K562 (cell line): ENCODE measurements around the gene CXCL17. TPM values are rescaled to one million over a fixed set of nuclear protein-coding genes. Genes with fewer than 3 reads are reported as not detected.

Experiments
- CHCHD3 ChIP-seq: fragments of 250-450 bp; sonication (Bioruptor Pico); IDR thresholded peaks from 2 replicates; pipeline ENCODE4 v2.1.2; 2022; ENCODE audit warnings: mild to moderate bottlenecking
- ELF2 ChIP-seq: fragments of 250-450 bp; sonication (Bioruptor Pico); IDR thresholded peaks from 2 replicates; pipeline ENCODE4 v1.5.0; 2021; ENCODE audit warnings: mild to moderate bottlenecking
- HDAC1 ChIP-seq, 2 experiments: fragments of 450-650 bp; IDR thresholded peaks; 2 replicates each; pipeline ENCODE4 v1.6.1; 2016 to 2017; ENCODE audit warnings: inconsistent platforms in 1 of 2, mild to moderate bottlenecking in 1 of 2, moderate library complexity in 1 of 2
- HEY1 ChIP-seq: fragments of 250-450 bp; sonication (Bioruptor Pico); IDR thresholded peaks from 2 replicates; pipeline ENCODE4 v1.5.0; 2020; ENCODE audit warnings: mild to moderate bottlenecking, moderate library complexity, borderline replicate concordance
- KDM5B ChIP-seq: fragments of 200-600 bp; sonication (generic); IDR thresholded peaks from 2 replicates; pipeline ENCODE4 v1.6.1; 2012; ENCODE audit warnings: low read depth, mild to moderate bottlenecking, moderate library complexity, low read length, control low read depth, inconsistent platforms; ENCODE audit not compliant: insufficient replicate concordance
- MEF2D ChIP-seq: conservative IDR thresholded peaks from 2 replicates; pipeline ENCODE4 v1.6.1; 2016; ENCODE audit warnings: low read depth, missing genetic modification characterization, missing compliant biosample characterization
- MYC ChIP-seq, 2 experiments: fragments of 250-450 bp in 1 of 2; sonication (Bioruptor Pico) in 1 of 2; IDR thresholded peaks; 2 replicates each; pipeline versions ENCODE4 v1.5.1 to v1.6.1; 2012 to 2021; ENCODE audit warnings: low read depth in 2 of 2, borderline replicate concordance in 1 of 2, improper control_type of control experiment in 1 of 2, low read length in 1 of 2, mild to moderate bottlenecking in 1 of 2, moderate library complexity in 1 of 2
- NFATC3 ChIP-seq: fragments of 450-650 bp; IDR thresholded peaks from 2 replicates; pipeline ENCODE4 v1.6.1; 2017; ENCODE audit warnings: mild to moderate bottlenecking
- PHB2 ChIP-seq: fragments of 450-650 bp; IDR thresholded peaks from 2 replicates; pipeline ENCODE4 v1.6.1; 2017; ENCODE audit warnings: low read depth
- RBFOX2 ChIP-seq: fragments of 200-400 bp; formaldehyde crosslinking; IDR thresholded peaks from 2 replicates; pipeline ENCODE4 v1.6.1; 2017; ENCODE audit warnings: low read depth, mild to moderate bottlenecking, low read length, moderate library complexity
- TCF3 ChIP-seq: sonication (generic); formaldehyde crosslinking; IDR thresholded peaks from 2 replicates; pipeline ENCODE4 v1.4.0; 2020; ENCODE audit warnings: mild to moderate bottlenecking, missing genetic modification reagents
- TCF7 ChIP-seq: sonication (generic); IDR thresholded peaks from 2 replicates; pipeline ENCODE4 v1.6.1; 2016; ENCODE audit warnings: antibody characterized with exemption, borderline replicate concordance
- TEAD1 ChIP-seq, 2 experiments: fragments of 450-650 bp in 1 of 2; sonication (generic) in 1 of 2; formaldehyde crosslinking; IDR thresholded peaks; 2 replicates each; pipeline versions ENCODE4 v1.4.0 to v1.8.0; 2020 to 2022; ENCODE audit warnings: mild to moderate bottlenecking in 2 of 2, missing genetic modification reagents in 1 of 2
- ZNF133 ChIP-seq: fragments of 250-450 bp; sonication (Bioruptor Pico); IDR thresholded peaks from 2 replicates; pipeline ENCODE4 v1.4.0; 2020; ENCODE audit warnings: mild to moderate bottlenecking
- ZNF175 ChIP-seq: fragments of 200-800 bp; sonication (Bioruptor generic); IDR thresholded peaks from 2 replicates; pipeline ENCODE4 v1.6.1; 2016; ENCODE audit warnings: low read depth, mild to moderate bottlenecking, missing genetic modification characterization, missing compliant biosample characterization
- ZNF57 ChIP-seq: fragments of 450-650 bp; formaldehyde crosslinking; IDR thresholded peaks from 2 replicates; pipeline ENCODE4 v1.4.0; 2020; ENCODE audit warnings: mild to moderate bottlenecking, moderate library complexity
- polyA plus RNA-seq, 8 experiments: library from polyadenylated mRNA; depleted of rRNA in 4 of 8; stranded (reverse) in 5 of 8; unstranded in 3 of 8; fragments of >200 nt; fragmentation: Nextera tagmentation in 2 of 8; fragmentation: Illumina TruSeq in 1 of 8; extraction: Ambion mirVana in 2 of 8; extraction: Trizol in 1 of 8; gene quantifications; 2 replicates each; pipeline versions ENCODE4 v1.2.1 to v1.2.3, GENCODE V29; 2011 to 2014; ENCODE audit warnings: inconsistent platforms in 1 of 8, missing spikeins in 1 of 8
- total RNA-seq, 7 experiments: library from RNA; depleted of rRNA in 6 of 7; stranded (reverse); fragments of >200 nt in 6 of 7; fragmentation: Illumina TruSeq in 2 of 7; extraction: Trizol in 2 of 7; gene quantifications; 2 replicates each; pipeline versions ENCODE4 v1.2.1 to v1.2.3, GENCODE V29; 2011 to 2021; ENCODE audit warnings: low replicate concordance in 1 of 7
- TF ChIP-seq, protein P1 (sequence below): fragments of 450-650 bp; IDR thresholded peaks from 2 replicates; pipeline ENCODE4 v1.6.1; 2016; ENCODE audit warnings: low read depth, mild to moderate bottlenecking, moderate library complexity
- TF ChIP-seq, protein P2 (sequence below): fragments of 250-450 bp; sonication (Bioruptor Pico); IDR thresholded peaks from 2 replicates; pipeline ENCODE4 v1.5.0; 2022; ENCODE audit warnings: mild to moderate bottlenecking
- TF ChIP-seq, protein P3 (sequence below): fragments of 450-650 bp; IDR thresholded peaks from one replicate; pipeline ENCODE4 v1.6.1; 2018; ENCODE audit warnings: mild to moderate bottlenecking, moderate library complexity; ENCODE audit not compliant: partially characterized antibody
- TF ChIP-seq, protein P4 (sequence below): IDR thresholded peaks from 2 replicates; pipeline ENCODE4 v1.6.1; 2012; ENCODE audit warnings: low read depth, low read length, improper control_type of control experiment, borderline replicate concordance

CXCL17 gene
- total and polyA plus RNA-seq, 9 of the 15 experiments (the other 6 are each of a cell fraction or from before 2014, with no cell fraction given): 0.10 to 0.15 TPM; not detected in 7

DNA sequence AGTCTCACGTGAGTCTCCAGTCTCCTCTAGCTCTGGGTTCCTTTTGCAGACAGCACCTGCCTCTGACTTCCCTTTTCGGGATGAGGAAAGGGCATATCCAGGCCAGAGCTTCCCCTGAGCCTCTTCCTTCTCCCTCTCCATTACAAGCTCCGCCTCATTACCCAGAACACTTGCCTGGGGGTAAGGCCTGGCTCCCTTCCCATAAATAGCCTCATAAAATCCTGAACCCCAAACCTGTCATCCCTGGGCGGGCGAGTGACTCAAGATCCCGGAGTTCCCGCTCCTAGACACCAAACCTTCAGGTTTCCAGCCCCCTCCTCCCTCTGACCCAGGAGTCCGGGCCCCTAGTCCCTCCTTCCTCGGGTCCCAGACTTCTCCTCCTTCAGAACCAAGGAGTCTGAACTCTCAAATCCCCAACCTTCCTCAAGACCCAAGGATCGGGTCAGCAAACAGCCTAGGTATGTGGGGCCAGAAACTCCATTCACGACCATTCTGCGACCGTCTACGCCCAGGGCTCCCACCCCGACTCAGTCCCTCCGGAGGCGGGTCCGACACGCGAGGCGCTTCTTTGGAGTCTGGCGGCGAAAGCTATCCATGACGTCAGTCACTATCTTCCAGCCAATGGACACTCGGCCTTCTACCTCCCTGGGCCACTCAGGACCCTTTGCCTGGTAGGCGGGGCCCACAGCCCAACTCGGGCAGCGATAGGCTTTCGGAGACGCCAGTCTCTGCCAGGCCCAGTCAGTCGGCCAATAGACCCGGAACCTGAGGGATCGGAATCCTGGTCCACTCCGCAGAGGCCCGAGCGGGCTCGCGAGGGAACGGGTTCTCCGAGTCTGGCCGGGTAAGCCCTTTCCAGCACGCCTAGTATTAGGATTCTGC lies 46.1 kb downstream of the CXCL17 start (continued):
- TF ChIP-seq TCF3 (CRISPR knock-in tag) (peak; percentile 11; the same call in 1 of the 2 replicates), ZNF133 (CRISPR knock-in tag) (no peak), CHCHD3 (CRISPR knock-in tag) (no peak), KDM5B (peak; percentile 94), RBFOX2 (peak; percentile 84), PHB2 (no peak), MYC (IDR thresholded peaks at IDR 0.05; ENCODE audit: low read depth, low read length) (no peak; the same call in 1 of the 2 replicates), MYC (CRISPR knock-in tag; IDR thresholded peaks at IDR 0.05; ENCODE audit: borderline replicate concordance, low read depth) (0 out of 2 replicates have a peak, but pooled peaks have one; percentile 14), HDAC1 (IDR thresholded peaks at IDR 0.05) (peak in 1 of 2 experiments; percentile 46; a peak in 2 of 4 replicates), TEAD1 (CRISPR knock-in tag; IDR thresholded peaks at IDR 0.05) (peak; percentile 23 to 26; a peak in 1 of 4 replicates), ZNF175 (no peak; the same call in 1 of the 2 replicates), MEF2D (tag) (0 out of 2 replicates have a peak, but pooled peaks have one; percentile 16), NFATC3 (peak; percentile 99), ZNF57 (0 out of 2 replicates have a peak, but pooled peaks have one; percentile 32), TCF7 (no peak), HEY1 (no peak), ELF2 (no peak)
- TF ChIP-seq, protein P1, sequence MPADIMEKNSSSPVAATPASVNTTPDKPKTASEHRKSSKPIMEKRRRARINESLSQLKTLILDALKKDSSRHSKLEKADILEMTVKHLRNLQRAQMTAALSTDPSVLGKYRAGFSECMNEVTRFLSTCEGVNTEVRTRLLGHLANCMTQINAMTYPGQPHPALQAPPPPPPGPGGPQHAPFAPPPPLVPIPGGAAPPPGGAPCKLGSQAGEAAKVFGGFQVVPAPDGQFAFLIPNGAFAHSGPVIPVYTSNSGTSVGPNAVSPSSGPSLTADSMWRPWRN: no peak
- TF ChIP-seq, protein P2, sequence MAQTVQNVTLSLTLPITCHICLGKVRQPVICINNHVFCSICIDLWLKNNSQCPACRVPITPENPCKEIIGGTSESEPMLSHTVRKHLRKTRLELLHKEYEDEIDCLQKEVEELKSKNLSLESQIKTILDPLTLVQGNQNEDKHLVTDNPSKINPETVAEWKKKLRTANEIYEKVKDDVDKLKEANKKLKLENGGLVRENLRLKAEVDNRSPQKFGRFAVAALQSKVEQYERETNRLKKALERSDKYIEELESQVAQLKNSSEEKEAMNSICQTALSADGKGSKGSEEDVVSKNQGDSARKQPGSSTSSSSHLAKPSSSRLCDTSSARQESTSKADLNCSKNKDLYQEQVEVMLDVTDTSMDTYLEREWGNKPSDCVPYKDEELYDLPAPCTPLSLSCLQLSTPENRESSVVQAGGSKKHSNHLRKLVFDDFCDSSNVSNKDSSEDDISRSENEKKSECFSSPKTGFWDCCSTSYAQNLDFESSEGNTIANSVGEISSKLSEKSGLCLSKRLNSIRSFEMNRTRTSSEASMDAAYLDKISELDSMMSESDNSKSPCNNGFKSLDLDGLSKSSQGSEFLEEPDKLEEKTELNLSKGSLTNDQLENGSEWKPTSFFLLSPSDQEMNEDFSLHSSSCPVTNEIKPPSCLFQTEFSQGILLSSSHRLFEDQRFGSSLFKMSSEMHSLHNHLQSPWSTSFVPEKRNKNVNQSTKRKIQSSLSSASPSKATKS: no peak
- TF ChIP-seq, protein P3, sequence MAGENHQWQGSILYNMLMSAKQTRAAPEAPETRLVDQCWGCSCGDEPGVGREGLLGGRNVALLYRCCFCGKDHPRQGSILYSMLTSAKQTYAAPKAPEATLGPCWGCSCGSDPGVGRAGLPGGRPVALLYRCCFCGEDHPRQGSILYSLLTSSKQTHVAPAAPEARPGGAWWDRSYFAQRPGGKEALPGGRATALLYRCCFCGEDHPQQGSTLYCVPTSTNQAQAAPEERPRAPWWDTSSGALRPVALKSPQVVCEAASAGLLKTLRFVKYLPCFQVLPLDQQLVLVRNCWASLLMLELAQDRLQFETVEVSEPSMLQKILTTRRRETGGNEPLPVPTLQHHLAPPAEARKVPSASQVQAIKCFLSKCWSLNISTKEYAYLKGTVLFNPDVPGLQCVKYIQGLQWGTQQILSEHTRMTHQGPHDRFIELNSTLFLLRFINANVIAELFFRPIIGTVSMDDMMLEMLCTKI: no peak
- TF ChIP-seq, protein P4, sequence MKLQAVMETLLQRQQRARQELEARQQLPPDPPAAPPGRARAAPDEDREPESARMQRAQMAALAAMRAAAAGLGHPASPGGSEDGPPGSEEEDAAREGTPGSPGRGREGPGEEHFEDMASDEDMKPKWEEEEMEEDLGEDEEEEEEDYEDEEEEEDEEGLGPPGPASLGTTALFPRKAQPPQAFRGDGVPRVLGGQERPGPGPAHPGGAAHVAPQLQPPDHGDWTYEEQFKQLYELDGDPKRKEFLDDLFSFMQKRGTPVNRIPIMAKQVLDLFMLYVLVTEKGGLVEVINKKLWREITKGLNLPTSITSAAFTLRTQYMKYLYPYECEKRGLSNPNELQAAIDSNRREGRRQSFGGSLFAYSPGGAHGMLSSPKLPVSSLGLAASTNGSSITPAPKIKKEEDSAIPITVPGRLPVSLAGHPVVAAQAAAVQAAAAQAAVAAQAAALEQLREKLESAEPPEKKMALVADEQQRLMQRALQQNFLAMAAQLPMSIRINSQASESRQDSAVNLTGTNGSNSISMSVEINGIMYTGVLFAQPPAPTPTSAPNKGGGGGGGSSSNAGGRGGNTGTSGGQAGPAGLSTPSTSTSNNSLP: no peak
